ENCODE data around the gene MB21D2. TPM values are rescaled to one million over a fixed set of nuclear protein-coding genes. Genes with fewer than 3 reads are reported as not detected.

The MB21D2 gene
- total RNA-seq, 1 experiment from 2014 or later: 2.8 TPM

- no peaks in the 10 kb centered on the region for H3K27me3 ChIP-seq (ENCODE audit: insufficient read depth, low read length)
- no peaks in the 10 kb centered on the region for H3K9me2 ChIP-seq (ENCODE audit: insufficient read depth)
- DNase-seq (ENCODE audit: low read depth, low spot score) (no peak), ATAC-seq (no peak)
- no peaks in the 10 kb centered on the region for H3K36me3 ChIP-seq (ENCODE audit: control insufficient read depth in 1 of 2, insufficient read depth in 2 of 2, low read length in 2 of 2)
- POLR2A ChIA-PET: no interaction called here
- CTCF ChIA-PET: no interaction called here
- intact Hi-C loops (cut with micrococcal nuclease): no loop called here
- H3K27ac ChIP-seq (ENCODE audit: low read depth, low read length): no peak overlapping the region
- H3K79me2 ChIP-seq (ENCODE audit: insufficient read depth, low read length): no peaks in the 10 kb centered on the region
- H3K4me1 ChIP-seq (ENCODE audit: control insufficient read depth in 1 of 2, insufficient read depth in 2 of 2, low read length in 2 of 2): no peaks in the 10 kb centered on the region
- no peak overlapping the region for H3K9ac ChIP-seq (ENCODE audit: low read length)
- BruUV-seq (replicated peaks): no TSS peak
- TF ChIP-seq SIN3A (IDR thresholded peaks at IDR 0.05; ENCODE audit: low read depth) (no peak), FOSL1 (IDR thresholded peaks at IDR 0.05; ENCODE audit: low read depth) (no peak), ZFX (IDR thresholded peaks at IDR 0.05) (no peak), EZH2phosphoT487 (IDR thresholded peaks at IDR 0.05; ENCODE audit: borderline replicate concordance) (no peak)
- no peaks in the 10 kb centered on the region for H3K9me3 ChIP-seq (ENCODE audit: control insufficient read depth in 1 of 2, insufficient read depth in 1 of 2, low read depth in 1 of 2, low read length in 2 of 2)
- no peak overlapping the region for H3K4me3 ChIP-seq (replicated peaks in 1 of 2; ENCODE audit: low read depth in 1 of 2, low read length in 2 of 2)
- H2AFZ ChIP-seq (ENCODE audit: low read depth, low read length, poor library complexity, severe bottlenecking): no peak overlapping the region
- RAD21 ChIA-PET (ENCODE audit: low non-redundant PET in 1 of 2, low total read pairs in 2 of 2, uncharacterized antibody in 2 of 2, unreplicated experiment in 2 of 2): no interaction called here
- no peaks in the 10 kb centered on the region for H4K20me1 ChIP-seq (ENCODE audit: insufficient read depth)
- H3K4me2 ChIP-seq (ENCODE audit: low read length): no peak overlapping the region
Observed at GRCh38 chr3:192930577-192930976, 12.9 kb upstream of the MB21D2 start.

- DNase-seq (ENCODE audit: low read depth, low spot score) (no peak), ATAC-seq (no peak)
- Histone ChIP-seq H3K27ac (ENCODE audit: low read depth, low read length) (no peak overlapping the region), H4K20me1 (ENCODE audit: insufficient read depth) (no peaks in the 10 kb centered on the region), H3K36me3 (ENCODE audit: control insufficient read depth in 1 of 2, insufficient read depth in 2 of 2, low read length in 2 of 2) (no peaks in the 10 kb centered on the region), H3K27me3 (ENCODE audit: insufficient read depth, low read length) (no peaks in the 10 kb centered on the region), H3K9ac (ENCODE audit: low read length) (no peak overlapping the region), H3K4me2 (ENCODE audit: low read length) (no peak overlapping the region), H3K9me3 (ENCODE audit: control insufficient read depth in 1 of 2, insufficient read depth in 1 of 2, low read depth in 1 of 2, low read length in 2 of 2) (no peaks in the 10 kb centered on the region), H3K9me2 (ENCODE audit: insufficient read depth) (no peaks in the 10 kb centered on the region), H2AFZ (ENCODE audit: low read depth, low read length, poor library complexity, severe bottlenecking) (no peak overlapping the region), H3K4me3 (replicated peaks in 1 of 2; ENCODE audit: low read depth in 1 of 2, low read length in 2 of 2) (no peak overlapping the region), H3K4me1 (ENCODE audit: control insufficient read depth in 1 of 2, insufficient read depth in 2 of 2, low read length in 2 of 2) (no peaks in the 10 kb centered on the region), H3K79me2 (ENCODE audit: insufficient read depth, low read length) (no peaks in the 10 kb centered on the region)
- ChIA-PET POLR2A (no interaction called here), CTCF (no interaction called here), RAD21 (ENCODE audit: low non-redundant PET in 1 of 2, low total read pairs in 2 of 2, uncharacterized antibody in 2 of 2, unreplicated experiment in 2 of 2) (no interaction called here)
- intact Hi-C loops (cut with micrococcal nuclease): no loop called here
- TF ChIP-seq FOSL1 (IDR thresholded peaks at IDR 0.05; ENCODE audit: low read depth) (no peak), SRF (IDR thresholded peaks at IDR 0.05; ENCODE audit: low read depth) (no peak), MAX (IDR thresholded peaks at IDR 0.05) (no peak), CEBPB (IDR thresholded peaks at IDR 0.05; ENCODE audit: low read depth) (no peak), EZH2 (IDR thresholded peaks at IDR 0.05) (no peak), CTCF (IDR thresholded peaks at IDR 0.05 in 2 of 3, conservative IDR thresholded peaks at IDR 0.05 in 1 of 3; ENCODE audit: borderline replicate concordance in 1 of 3, insufficient read depth in 1 of 3, low read depth in 2 of 3, low read length in 2 of 3) (no peak), EZH2phosphoT487 (IDR thresholded peaks at IDR 0.05; ENCODE audit: borderline replicate concordance) (no peak), ELF1 (IDR thresholded peaks at IDR 0.05; ENCODE audit: borderline replicate concordance, low read depth) (no peak)
- BruUV-seq (replicated peaks): no TSS peak
Observed at GRCh38 chr3:192929755-192930547, 12.3 kb upstream of the MB21D2 start.

All from HCT116 (cell line).